ENCODE measurements around the gene CCDC86. TPM values are rescaled to one million over a fixed set of nuclear protein-coding genes. Genes with fewer than 3 reads are reported as not detected.

The CCDC86 gene
- total RNA-seq, 1 donor, result 12.0 TPM

DNA sequence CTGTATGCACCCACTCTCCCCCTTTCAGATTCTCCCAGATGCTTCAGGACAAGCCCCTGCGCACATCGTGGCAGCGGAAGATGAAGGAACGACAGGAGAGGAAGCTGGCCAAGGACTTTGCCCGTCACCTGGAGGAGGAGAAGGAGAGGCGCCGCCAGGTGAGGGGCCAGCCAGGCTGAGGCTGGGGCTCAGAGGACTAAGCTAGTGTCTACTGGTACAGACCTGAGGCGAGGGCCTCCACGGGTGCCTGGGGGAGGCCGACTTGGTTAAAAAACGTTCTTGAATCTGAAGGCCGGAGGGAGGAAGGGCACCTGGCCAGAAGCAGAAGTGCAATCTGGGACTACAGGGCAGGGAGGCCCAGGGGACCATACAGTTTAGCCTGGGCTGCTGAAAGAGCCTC is 6.0 kb downstream of the CCDC86 start:
- DNase-seq (ENCODE audit: low read depth), result no peak
- no peak overlapping the region for H3K4me3 ChIP-seq (ENCODE audit: low read depth, low read length)
- TF ChIP-seq, protein P1, sequence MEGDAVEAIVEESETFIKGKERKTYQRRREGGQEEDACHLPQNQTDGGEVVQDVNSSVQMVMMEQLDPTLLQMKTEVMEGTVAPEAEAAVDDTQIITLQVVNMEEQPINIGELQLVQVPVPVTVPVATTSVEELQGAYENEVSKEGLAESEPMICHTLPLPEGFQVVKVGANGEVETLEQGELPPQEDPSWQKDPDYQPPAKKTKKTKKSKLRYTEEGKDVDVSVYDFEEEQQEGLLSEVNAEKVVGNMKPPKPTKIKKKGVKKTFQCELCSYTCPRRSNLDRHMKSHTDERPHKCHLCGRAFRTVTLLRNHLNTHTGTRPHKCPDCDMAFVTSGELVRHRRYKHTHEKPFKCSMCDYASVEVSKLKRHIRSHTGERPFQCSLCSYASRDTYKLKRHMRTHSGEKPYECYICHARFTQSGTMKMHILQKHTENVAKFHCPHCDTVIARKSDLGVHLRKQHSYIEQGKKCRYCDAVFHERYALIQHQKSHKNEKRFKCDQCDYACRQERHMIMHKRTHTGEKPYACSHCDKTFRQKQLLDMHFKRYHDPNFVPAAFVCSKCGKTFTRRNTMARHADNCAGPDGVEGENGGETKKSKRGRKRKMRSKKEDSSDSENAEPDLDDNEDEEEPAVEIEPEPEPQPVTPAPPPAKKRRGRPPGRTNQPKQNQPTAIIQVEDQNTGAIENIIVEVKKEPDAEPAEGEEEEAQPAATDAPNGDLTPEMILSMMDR (IDR thresholded peaks at IDR 0.05; ENCODE audit: insufficient read depth, low read length), result no peak

DNA sequence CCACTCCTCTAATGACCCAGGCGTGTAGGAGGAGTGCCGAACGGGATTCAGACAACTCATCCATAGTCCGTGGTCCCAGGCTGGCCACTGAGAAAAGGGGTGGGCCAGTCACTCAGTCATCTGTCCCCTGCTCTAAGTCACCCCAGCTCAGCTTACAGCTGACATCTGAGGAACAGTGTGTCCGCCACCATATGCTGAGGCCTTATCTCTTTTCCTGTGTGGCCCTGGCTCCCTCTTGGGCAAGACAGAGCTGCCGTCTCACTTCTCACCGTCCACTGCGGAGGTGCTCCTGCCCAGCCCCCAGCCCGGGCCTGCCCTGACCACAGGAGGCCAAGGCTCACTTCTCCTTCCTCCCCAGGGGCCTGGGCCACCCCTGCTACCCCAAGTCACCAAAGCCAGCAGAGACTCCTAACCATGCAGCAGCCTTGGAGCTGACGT is 6.8 kb downstream of the CCDC86 start:
- TF ChIP-seq, protein P1 (IDR thresholded peaks at IDR 0.05; ENCODE audit: insufficient read depth, low read length), result no peak
- DNase-seq (ENCODE audit: low read depth), result no peak
- H3K4me3 ChIP-seq (ENCODE audit: low read depth, low read length), result no peak overlapping the region

DNA sequence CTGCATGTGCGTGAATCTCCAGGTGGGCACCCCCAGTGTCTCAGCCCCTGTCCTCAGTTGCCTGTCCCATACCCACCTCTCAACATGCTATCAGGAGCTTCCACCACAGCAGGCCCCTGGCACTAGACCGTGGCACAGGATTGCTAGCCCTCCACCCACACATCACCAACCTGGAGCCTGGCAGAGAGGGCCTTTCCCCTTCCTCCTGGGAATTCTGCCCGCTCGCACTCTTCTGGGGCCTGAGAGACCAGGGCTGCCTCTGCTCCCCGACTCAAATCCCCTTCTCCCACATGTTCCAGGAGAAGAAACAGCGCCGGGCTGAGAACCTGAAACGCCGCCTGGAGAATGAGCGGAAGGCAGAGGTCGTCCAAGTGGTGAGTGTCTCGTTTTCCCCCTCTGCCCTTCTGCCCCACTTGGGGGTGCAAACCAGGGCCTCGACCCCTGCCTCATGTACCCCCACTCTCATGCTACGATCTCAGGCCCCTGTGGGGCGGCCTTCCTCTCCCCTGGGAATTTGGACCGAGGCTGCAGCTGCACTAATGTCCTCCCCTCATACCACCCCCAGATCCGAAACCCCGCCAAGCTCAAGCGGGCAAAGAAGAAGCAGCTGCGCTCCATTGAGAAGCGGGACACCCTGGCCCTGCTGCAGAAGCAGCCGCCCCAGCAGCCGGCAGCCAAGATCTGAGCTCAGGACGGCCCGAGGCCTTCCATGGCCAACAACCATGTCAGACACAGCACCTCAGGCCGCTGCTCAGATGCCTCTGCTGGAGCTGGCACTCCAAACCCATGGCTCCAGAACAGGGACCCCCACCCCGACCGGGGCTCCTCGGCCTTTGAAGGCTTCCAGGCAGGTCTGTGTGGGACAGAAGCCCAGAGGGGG is 8.0 kb downstream of the CCDC86 start:
- no peak overlapping the region for H3K4me3 ChIP-seq (ENCODE audit: low read depth, low read length)
- DNase-seq (ENCODE audit: low read depth), result no peak
- TF ChIP-seq, protein P1 (IDR thresholded peaks at IDR 0.05; ENCODE audit: insufficient read depth, low read length), result no peak

DNA sequence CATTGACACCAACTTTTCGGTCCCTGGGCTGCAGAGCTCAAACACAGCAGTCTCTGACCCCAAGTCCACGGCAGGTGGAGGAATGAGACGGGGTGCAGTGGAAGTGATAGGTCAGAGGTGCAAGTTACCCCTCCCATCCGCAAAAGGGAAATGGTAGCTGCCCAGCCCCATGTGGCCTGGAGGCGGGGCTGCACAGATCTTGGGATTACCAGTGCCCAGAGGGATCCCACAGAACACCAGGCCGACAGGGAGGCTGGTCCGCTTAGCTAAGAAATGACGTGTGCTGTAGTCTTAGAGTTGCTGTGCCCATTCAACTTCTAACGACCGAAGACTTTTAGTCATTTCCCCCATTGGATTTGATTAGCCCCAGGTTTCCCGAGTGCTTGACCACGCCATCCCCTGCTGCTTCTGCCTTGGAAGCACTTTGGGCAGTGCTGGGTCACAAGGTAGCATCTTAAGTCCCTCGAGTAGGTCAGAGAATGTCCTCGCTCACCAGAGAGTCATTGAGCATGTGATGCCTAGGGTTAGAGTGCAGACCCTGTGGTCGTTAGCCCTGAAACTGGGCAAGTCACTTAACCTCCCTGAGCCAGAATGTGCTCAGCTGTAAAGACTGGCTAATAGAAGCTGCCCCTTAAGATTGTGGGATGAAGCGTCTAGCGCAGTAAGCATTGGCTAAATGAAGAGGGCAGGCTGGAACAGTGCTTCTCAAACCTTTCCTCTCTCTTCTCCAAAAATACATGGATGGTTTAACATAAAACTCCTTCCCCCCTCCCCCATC is 9.6 kb downstream of the CCDC86 start:
- no peak for DNase-seq (ENCODE audit: low read depth)
- TF ChIP-seq, protein P1 (IDR thresholded peaks at IDR 0.05; ENCODE audit: insufficient read depth, low read length), result no peak
- no peak overlapping the region for H3K4me3 ChIP-seq (ENCODE audit: low read depth, low read length)

DNA sequence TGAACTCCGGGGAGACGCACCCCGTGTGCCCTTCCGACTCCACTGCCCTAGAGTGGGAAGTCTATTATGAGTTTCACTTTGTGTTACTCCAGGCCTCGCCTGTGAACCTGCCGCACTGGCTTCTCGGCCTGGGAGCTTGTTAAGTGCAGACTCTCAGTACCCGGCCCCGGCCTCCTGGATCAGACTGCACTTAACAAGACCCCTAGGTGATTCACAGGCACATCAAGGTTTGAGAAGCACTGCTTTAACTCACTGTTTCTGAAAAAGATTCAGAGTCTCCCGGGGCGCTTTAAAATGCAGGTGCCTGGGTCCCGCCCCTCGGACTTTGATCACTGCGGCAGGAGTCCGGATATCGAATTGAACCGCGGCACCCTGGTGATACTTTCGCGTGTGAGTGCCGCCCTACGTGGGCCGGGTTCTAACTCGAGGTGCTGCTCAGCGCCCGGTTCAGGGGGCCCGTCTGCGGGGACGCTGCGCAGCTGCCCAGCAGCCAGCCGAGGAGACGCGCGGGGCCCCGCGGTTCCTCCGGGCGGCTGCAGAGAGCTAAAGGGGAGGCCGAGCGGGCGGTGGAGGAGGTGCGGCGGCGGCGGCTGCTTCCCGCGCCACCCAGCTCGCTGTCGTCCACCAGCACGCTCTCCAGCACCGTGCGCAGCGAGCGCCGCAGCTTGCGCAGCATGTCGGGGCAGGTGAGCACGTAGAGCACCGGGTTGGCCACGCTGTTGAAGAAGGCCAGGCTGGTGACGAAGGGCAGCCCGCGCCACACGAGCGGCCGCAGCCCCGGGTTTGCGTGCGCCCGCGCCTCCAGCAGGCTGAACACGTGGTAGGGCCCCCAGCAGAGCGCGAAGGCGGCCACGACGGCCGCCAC is 10.4 kb downstream of the CCDC86 start:
- no peak for DNase-seq (ENCODE audit: low read depth)
- TF ChIP-seq, protein P1 (IDR thresholded peaks at IDR 0.05; ENCODE audit: insufficient read depth, low read length), result no peak

More for the DNA sequence above, 10.4 kb downstream of the CCDC86 start:
- no peak overlapping the region for H3K4me3 ChIP-seq (ENCODE audit: low read depth, low read length)

All from fibroblast of the aortic adventitia (primary cell).